ENCODE results near the gene BOLA1.
"Not testable (repeated sequence)": the region's sequence is repeated elsewhere in the genome, so short reads cannot be mapped to it uniquely, and the experiment has no call there.

The BOLA1 gene

GRCh38 chr1:149887196-149887455 is 12.2 kb upstream of the BOLA1 start:
- not testable (repeated sequence) for DNase-seq (ENCODE audit: low spot score)

DNA sequence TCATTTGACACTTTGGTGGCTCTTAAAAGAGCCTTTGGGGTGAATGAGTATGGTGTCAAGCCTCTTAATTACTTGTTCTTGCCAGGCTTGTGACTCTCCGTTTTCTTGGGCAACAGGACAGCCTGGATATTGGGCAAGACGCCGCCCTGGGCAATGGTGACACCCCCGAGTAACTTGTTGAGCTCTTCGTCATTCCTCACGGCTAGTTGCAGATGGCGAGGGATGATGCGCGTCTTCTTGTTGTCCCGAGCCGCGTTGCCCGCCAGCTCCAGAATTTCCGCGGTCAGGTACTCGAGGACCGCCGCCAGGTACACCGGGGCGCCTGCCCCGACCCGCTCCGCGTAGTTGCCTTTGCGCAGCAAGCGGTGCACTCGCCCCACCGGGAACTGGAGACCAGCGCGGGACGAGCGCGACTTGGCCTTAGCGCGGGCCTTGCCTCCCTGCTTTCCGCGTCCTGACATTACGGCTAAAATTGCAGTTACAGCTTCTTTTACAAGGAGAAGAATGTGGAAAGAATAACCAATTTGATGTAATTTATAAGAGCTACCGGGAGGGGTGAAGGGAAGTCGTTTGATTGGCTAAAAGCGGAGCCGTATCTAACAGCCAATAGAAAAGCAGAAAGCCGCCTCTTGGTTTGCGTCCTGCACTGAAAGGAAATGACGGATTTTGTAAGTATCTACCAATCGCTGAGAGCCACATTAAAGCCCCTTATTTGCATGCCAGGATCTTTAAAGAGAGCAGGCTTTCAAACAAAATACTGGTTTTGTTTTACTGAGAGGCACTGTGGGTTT is 11.7 kb upstream of the BOLA1 start:
- peak; percentile 87 for DNase-seq (ENCODE audit: low spot score)

- peak; percentile 92 for DNase-seq (ENCODE audit: low spot score)
Measured at GRCh38 chr1:149888247-149888998, 10.9 kb upstream of the BOLA1 start.

DNA sequence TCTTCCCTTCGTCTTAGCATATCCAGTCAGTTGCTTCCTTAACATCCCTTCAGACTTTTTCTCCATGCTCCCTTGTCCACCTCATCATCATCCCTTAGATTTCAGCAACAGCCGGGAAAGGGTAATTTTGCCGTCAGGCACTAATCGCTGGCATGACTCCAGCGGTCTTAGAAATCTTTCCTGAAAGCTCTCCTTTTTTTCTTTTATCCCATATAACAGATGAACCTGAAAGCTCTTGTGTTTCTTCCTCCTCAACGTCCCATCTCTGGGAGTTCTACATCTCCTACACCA is 10.4 kb upstream of the BOLA1 start:
- DNase-seq (ENCODE audit: low spot score) = no peak

DNA sequence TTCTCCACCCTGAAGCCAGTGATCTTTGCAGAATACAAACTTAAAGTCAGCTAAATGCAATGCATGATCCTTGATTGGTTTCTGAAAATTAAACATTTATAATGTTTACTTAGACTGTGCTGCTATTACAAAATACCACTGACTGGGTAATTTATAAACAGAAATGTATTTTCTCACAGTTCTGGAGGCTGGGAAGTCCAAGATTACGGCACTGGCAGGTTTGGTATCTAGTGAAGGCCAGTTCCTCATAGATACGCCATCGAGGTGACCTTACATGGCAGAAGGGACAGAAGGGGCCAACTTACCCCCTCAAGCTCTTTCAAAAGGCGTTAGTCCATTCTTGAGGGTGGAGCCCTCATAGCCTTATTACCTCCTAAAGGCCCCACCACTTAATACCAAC is 2.8 kb upstream of the BOLA1 start:
- no peak for DNase-seq (ENCODE audit: low spot score)

- DNase-seq (ENCODE audit: low spot score) = no peak
Measured at GRCh38 chr1:149903836-149904491, 4.6 kb downstream of the BOLA1 start.

GRCh38 chr1:149906570-149907075 is 7.3 kb downstream of the BOLA1 start:
- no peak for DNase-seq (ENCODE audit: low spot score)

- no peak for DNase-seq (ENCODE audit: low spot score)
Measured at GRCh38 chr1:149914545-149914944, 15.2 kb downstream of the BOLA1 start.

GRCh38 chr1:149915429-149916192 is 16.2 kb downstream of the BOLA1 start:
- DNase-seq (ENCODE audit: low spot score) = no peak

GRCh38 chr1:149916193-149916897 is 17.0 kb downstream of the BOLA1 start:
- no peak for DNase-seq (ENCODE audit: low spot score)

DNA sequence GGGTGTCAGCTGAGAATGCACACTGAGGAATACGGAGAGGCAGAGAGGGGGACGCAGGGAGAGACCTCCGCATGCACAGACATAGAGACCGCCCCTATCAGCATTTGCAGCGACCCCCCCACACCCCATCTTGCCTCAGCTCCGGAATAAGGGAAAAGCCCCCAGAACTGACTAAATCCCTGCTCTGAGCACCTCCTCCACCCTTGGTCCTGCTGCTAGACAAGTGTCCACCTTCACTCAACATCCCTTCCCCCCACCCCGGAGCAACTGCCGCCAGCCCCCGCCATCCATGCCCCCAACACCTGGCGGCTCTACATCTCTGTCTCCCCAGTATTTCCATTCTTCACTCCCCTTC is 17.5 kb downstream of the BOLA1 start:
- DNase-seq (ENCODE audit: low spot score) = no peak

DNA sequence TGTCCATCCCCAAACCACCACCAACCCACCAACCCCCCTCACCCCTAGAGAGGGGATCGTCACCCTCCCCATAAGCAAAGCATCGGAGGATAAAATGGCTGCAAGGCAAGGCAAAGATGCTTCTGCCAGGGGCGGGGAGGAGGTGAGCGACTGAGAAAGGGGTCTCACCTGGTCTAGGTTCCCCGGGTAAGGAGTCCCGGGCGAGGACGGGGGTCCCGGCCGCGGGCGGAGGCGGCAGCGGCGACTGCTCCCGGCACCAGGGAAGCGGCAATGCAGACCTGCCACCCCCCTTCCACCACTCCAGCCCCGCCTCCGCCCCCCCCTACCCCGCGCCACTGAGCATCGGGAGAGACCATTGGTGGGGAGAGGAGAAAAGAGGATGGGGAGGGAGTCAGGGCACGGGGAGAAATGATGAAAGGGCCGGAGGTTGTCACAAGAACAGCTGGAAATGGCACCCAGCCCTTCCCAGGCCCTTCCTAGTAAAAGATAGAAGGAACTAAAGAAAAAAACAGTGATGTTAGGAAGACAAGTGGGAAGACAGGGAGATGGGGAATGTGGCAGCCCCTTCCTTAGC is 18.3 kb downstream of the BOLA1 start, which contains the start of gene SV2A:
Gene SV2A, minus strand, starts transcription at position 274 of the 574 bp plus-strand sequence. CDS start 4,004 bp downstream, outside the sequence.
- DNase-seq (ENCODE audit: low spot score) = no peak

DNA sequence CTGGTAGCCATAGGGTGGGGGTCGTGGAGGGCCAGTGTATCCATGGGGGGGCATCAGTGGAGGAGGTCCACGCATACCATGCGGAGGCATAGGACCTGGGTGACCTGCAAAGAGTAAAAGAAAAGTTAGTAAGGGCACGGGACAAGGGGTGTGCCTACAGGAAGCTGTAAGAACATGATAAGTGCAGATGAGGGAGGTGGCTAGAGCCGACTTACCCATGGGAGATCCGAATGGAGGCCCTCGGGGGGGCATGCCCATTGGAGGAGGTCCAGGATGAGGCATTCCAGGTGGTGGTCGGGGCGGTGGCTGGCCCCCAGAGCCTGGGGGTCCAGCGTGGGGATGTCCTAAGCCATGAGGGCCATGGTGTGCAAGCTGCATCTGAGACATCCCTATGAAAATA is 24.3 kb downstream of the BOLA1 start:
- DNase-seq (ENCODE audit: low spot score) = no peak

GRCh38 chr1:149925345-149925744 is 26.0 kb downstream of the BOLA1 start:
- DNase-seq (ENCODE audit: low spot score) = no peak

DNA sequence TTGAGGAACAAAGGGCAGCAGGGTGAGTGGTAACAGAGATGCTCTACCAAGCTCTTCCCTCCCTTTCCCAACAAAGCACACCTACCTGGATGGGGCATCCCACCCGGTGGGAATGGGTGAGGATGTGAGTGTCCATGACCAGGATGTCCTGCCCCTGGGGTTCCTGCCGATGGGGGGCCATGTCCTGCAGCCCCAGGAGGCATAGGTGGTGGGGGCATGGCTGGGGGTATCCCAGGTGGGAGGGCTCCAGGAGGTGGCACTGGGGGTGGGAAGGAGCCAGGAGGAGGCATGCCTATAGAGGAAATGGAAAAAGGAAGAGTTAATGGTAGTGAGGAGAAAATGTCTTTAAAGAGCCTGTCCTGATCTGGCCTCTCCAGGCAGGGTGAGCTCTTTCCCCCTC is 26.4 kb downstream of the BOLA1 start:
- DNase-seq (ENCODE audit: low spot score) = no peak

DNA sequence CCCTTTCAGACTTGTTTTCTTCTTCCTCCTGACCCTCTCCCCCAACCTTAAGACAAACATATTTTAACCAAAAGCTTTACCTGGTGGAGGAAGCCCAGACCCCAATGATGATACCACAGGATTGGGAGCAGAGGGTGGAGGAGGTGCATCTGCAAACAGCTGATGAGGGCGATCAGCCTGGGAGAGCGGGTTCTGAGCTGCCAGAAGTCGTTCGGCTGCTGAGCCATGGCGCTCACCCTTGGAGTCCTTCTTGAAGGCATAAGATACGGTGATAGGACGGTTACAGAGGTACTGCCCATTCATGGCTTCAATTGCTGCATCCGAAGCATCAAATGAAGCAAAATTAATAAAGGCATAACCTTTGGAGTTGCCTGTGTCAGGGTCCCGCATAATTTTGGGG is 26.9 kb downstream of the BOLA1 start:
- no peak for DNase-seq (ENCODE audit: low spot score)

DNA sequence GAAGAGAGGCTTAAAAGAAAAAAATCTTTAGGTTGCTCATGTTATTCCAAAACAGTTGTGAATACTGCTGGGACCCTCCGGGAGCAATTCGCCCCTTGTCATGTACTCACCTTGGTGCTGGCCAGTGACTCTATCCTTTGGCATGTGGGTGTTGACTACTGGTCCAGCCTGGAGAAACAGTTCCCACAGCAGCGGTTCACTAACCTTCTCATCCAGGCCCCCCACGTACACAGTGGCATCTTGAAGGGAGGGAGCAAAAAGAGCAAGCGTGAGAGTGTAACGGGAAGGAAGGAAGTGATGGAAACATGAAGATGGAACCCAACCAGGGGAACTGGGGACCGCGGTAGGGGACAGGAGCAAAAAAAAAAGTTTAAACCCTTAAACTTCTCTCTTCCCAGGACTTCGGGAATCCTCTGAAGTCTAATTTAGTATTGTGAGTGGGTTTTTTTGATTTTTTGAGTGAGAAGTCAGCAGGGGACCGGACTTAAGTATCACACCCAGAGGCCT is 27.7 kb downstream of the BOLA1 start:
- no peak for DNase-seq (ENCODE audit: low spot score)

- peak; percentile 96 for DNase-seq (ENCODE audit: low spot score)
Measured at GRCh38 chr1:149927563-149928400, 28.4 kb downstream of the BOLA1 start, which contains the start of gene SF3B4. Gene SF3B4, minus strand, starts transcription at chr1:149927803. Its CDS starts 44 bp downstream, at chr1:149927759.

DNA sequence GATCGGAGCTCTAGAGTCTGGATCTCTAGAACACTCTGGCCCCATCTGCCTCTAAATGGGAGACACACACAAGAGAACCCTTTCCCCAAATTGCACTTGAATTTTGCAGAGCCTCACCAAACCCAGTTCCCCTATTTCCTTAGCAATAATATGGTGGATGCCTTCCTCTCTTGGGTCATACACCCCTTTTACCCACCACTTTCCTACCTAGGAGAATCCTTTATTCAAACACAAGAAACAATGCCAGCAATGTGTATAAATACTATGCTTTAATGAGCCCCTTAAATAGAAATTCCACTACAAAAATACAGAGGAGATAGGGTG is 29.0 kb downstream of the BOLA1 start:
- DNase-seq (ENCODE audit: low spot score) = no peak

- no peak for DNase-seq (ENCODE audit: low spot score)
Measured at GRCh38 chr1:149929856-149930255, 30.5 kb downstream of the BOLA1 start.
